ENCODE measurements around the gene RGP1.

Gene RGP1

GRCh38 chr9:35758475-35759050 is 9.5 kb downstream of the RGP1 start:
- Histone ChIP-seq H3K9ac (ENCODE audit: low read depth, low read length, poor library complexity, severe bottlenecking) (peak overlapping the region; percentile 93), H3F3A (ENCODE audit: low read depth) (no peaks in the 10 kb centered on the region), H2AFZ (ENCODE audit: low read length) (no peak overlapping the region), H3K27me3 (ENCODE audit: insufficient read depth, low read length, poor library complexity, severe bottlenecking) (no peaks in the 10 kb centered on the region), H3K4me1 (ENCODE audit: insufficient read depth, low read length, poor library complexity, severe bottlenecking) (peaks cover 44% of the 10 kb centered on the region), H3K4me3 (ENCODE audit: low read length, poor library complexity, severe bottlenecking) (peak overlapping the region; percentile 92), H4K20me1 (ENCODE audit: insufficient read depth, low read length, poor library complexity, severe bottlenecking) (peaks cover 16% of the 10 kb centered on the region), H3K4me2 (ENCODE audit: low read depth, low read length, poor library complexity, severe bottlenecking) (peak overlapping the region; percentile 77), H3K9me3 (ENCODE audit: insufficient read depth, low read depth, low read length) (no peaks in the 10 kb centered on the region), H3K36me3 (ENCODE audit: insufficient read depth, low read length) (no peaks in the 10 kb centered on the region; the same call in 1 of the 2 replicates), H3K79me2 (ENCODE audit: insufficient read depth, low read length) (peaks cover 55% of the 10 kb centered on the region), H3K9me2 (replicated peaks; ENCODE audit: low read depth, low read length) (no peaks in the 10 kb centered on the region)
- TF ChIP-seq CTCF (conservative IDR thresholded peaks at IDR 0.05; ENCODE audit: low read length) = no peak
- TF ChIP-seq EZH2phosphoT487 (IDR thresholded peaks at IDR 0.05; ENCODE audit: borderline replicate concordance) = no peak

GRCh38 chr9:35759795-35760194 is 10.7 kb downstream of the RGP1 start:
- no peak overlapping the region for H2AFZ ChIP-seq (ENCODE audit: low read length)
- no peaks in the 10 kb centered on the region for H3K27me3 ChIP-seq (ENCODE audit: insufficient read depth, low read length, poor library complexity, severe bottlenecking)
- H3K4me2 ChIP-seq (ENCODE audit: low read depth, low read length, poor library complexity, severe bottlenecking) = peak overlapping the region; percentile 22
- no peaks in the 10 kb centered on the region for H3K9me3 ChIP-seq (ENCODE audit: insufficient read depth, low read depth, low read length)
- H3K4me3 ChIP-seq (ENCODE audit: low read length, poor library complexity, severe bottlenecking) = no peak overlapping the region
- TF ChIP-seq CTCF (conservative IDR thresholded peaks at IDR 0.05; ENCODE audit: low read length) = no peak; the same call in 1 of the 2 replicates
- TF ChIP-seq EZH2phosphoT487 (IDR thresholded peaks at IDR 0.05; ENCODE audit: borderline replicate concordance) = no peak
- H3F3A ChIP-seq (ENCODE audit: low read depth) = no peaks in the 10 kb centered on the region
- H3K9ac ChIP-seq (ENCODE audit: low read depth, low read length, poor library complexity, severe bottlenecking) = no peak overlapping the region
- no peaks in the 10 kb centered on the region for H3K36me3 ChIP-seq (ENCODE audit: insufficient read depth, low read length)
- peaks cover 59% of the 10 kb centered on the region for H3K79me2 ChIP-seq (ENCODE audit: insufficient read depth, low read length)
- no peaks in the 10 kb centered on the region for H3K9me2 ChIP-seq (replicated peaks; ENCODE audit: low read depth, low read length)
- peaks cover 44% of the 10 kb centered on the region for H3K4me1 ChIP-seq (ENCODE audit: insufficient read depth, low read length, poor library complexity, severe bottlenecking)
- H4K20me1 ChIP-seq (ENCODE audit: insufficient read depth, low read length, poor library complexity, severe bottlenecking) = peaks cover 16% of the 10 kb centered on the region

GRCh38 chr9:35760651-35761050 is 11.6 kb downstream of the RGP1 start:
- Histone ChIP-seq H3K79me2 (ENCODE audit: insufficient read depth, low read length) (peaks cover 66% of the 10 kb centered on the region), H3K27me3 (ENCODE audit: insufficient read depth, low read length, poor library complexity, severe bottlenecking) (no peaks in the 10 kb centered on the region), H2AFZ (ENCODE audit: low read length) (no peak overlapping the region), H3K4me3 (ENCODE audit: low read length, poor library complexity, severe bottlenecking) (no peak overlapping the region), H3K9ac (ENCODE audit: low read depth, low read length, poor library complexity, severe bottlenecking) (no peak overlapping the region), H3K4me2 (ENCODE audit: low read depth, low read length, poor library complexity, severe bottlenecking) (peak overlapping the region; percentile 22), H4K20me1 (ENCODE audit: insufficient read depth, low read length, poor library complexity, severe bottlenecking) (peaks cover 16% of the 10 kb centered on the region), H3K36me3 (ENCODE audit: insufficient read depth, low read length) (no peaks in the 10 kb centered on the region), H3F3A (ENCODE audit: low read depth) (no peaks in the 10 kb centered on the region), H3K9me3 (ENCODE audit: insufficient read depth, low read depth, low read length) (no peaks in the 10 kb centered on the region), H3K4me1 (ENCODE audit: insufficient read depth, low read length, poor library complexity, severe bottlenecking) (peaks cover 44% of the 10 kb centered on the region), H3K9me2 (replicated peaks; ENCODE audit: low read depth, low read length) (no peaks in the 10 kb centered on the region)
- TF ChIP-seq CTCF (conservative IDR thresholded peaks at IDR 0.05; ENCODE audit: low read length) = no peak
- no peak for TF ChIP-seq EZH2phosphoT487 (IDR thresholded peaks at IDR 0.05; ENCODE audit: borderline replicate concordance)
